Loucy (cell line): ENCODE results near the gene KRTAP1-3.
"Not testable (repeated sequence)": the region's sequence is repeated elsewhere in the genome, so short reads cannot be mapped to it uniquely, and the experiment has no call there.

Source experiments
- H2AFZ ChIP-seq: fragments of 200-600 bp; sonication (generic); 2 replicates; pipeline ENCODE4 v1.6.0; 2016; ENCODE audit warnings: antibody characterized with exemption, mild to moderate bottlenecking, low read length, moderate library complexity
- H3F3A ChIP-seq: fragments of 200-600 bp; 2 replicates; pipeline ENCODE4 v1.6.0; 2016; ENCODE audit warnings: antibody characterized with exemption, low read depth, mild to moderate bottlenecking
- H3K27me3 ChIP-seq: fragments of 200-600 bp; sonication (generic); 2 replicates; pipeline ENCODE4 v1.6.1; 2014; ENCODE audit warnings: low read length, mild to moderate bottlenecking; ENCODE audit not compliant: insufficient read depth, poor library complexity, severe bottlenecking
- H3K36me3 ChIP-seq: fragments of 200-600 bp; sonication (generic); 2 replicates; pipeline ENCODE4 v1.6.1; 2016; ENCODE audit warnings: low read length; ENCODE audit not compliant: insufficient read depth
- H3K4me1 ChIP-seq: fragments of 200-600 bp; sonication (generic); 2 replicates; pipeline ENCODE4 v1.5.1; 2014; ENCODE audit warnings: low read length, mild to moderate bottlenecking; ENCODE audit not compliant: insufficient read depth, poor library complexity, severe bottlenecking
- H3K4me2 ChIP-seq: fragments of 200-600 bp; sonication (generic); 2 replicates; pipeline ENCODE4 v1.6.0; 2014; ENCODE audit warnings: antibody characterized with exemption, low read length, low read depth, mild to moderate bottlenecking; ENCODE audit not compliant: poor library complexity, severe bottlenecking
- H3K4me3 ChIP-seq: fragments of 200-600 bp; sonication (generic); 2 replicates; pipeline ENCODE4 v1.5.1; 2014; ENCODE audit warnings: low read length, mild to moderate bottlenecking, mixed read lengths; ENCODE audit not compliant: poor library complexity, severe bottlenecking
- H3K79me2 ChIP-seq: fragments of 200-600 bp; sonication (generic); 2 replicates; pipeline ENCODE4 v1.6.1; 2014; ENCODE audit warnings: low read length; ENCODE audit not compliant: insufficient read depth
- H3K9ac ChIP-seq: fragments of 200-600 bp; sonication (generic); 2 replicates; pipeline ENCODE4 v1.6.0; 2014; ENCODE audit warnings: mild to moderate bottlenecking, low read depth, low read length, moderate library complexity; ENCODE audit not compliant: poor library complexity, severe bottlenecking
- H3K9me2 ChIP-seq: fragments of 200-600 bp; sonication (generic); replicated peaks from 2 replicates; pipeline ENCODE4 v1.6.1; 2016; ENCODE audit warnings: low read depth, low read length, mixed read lengths
- H3K9me3 ChIP-seq: fragments of 200-600 bp; sonication (generic); 2 replicates; pipeline ENCODE4 v1.6.1; 2014; ENCODE audit warnings: mild to moderate bottlenecking, antibody characterized with exemption, low read length, low read depth; ENCODE audit not compliant: insufficient read depth
- H4K20me1 ChIP-seq: fragments of 200-600 bp; sonication (generic); 2 replicates; pipeline ENCODE4 v1.6.0; 2014; ENCODE audit warnings: antibody characterized with exemption, low read length, mild to moderate bottlenecking; ENCODE audit not compliant: insufficient read depth, poor library complexity, severe bottlenecking
- CTCF ChIP-seq: fragments of 200-600 bp; sonication (generic); conservative IDR thresholded peaks from 2 replicates; pipeline ENCODE4 v1.5.1; 2014; ENCODE audit warnings: mild to moderate bottlenecking, antibody characterized with exemption, low read length
- EZH2phosphoT487 ChIP-seq: fragments of 200-600 bp; IDR thresholded peaks from 2 replicates; pipeline ENCODE4 v1.6.1; 2018; ENCODE audit warnings: antibody characterized with exemption, mild to moderate bottlenecking, moderate library complexity, borderline replicate concordance

Gene KRTAP1-3

GRCh38 chr17:41060052-41060604, 25.5 kb upstream of the KRTAP1-3 start, which contains the start of gene KRTAP2-3:
TSS of gene KRTAP2-3 (minus strand) at chr17:41060114. CDS start at chr17:41060050, 64 bp downstream.
- no peaks in the 10 kb centered on the region for H3K9me3 ChIP-seq
- H4K20me1 ChIP-seq: no peaks in the 10 kb centered on the region
- H3K9me2 ChIP-seq: no peaks in the 10 kb centered on the region
- no peak within 1 kb of the TSS for H3K4me3 ChIP-seq
- H3K27me3 ChIP-seq: no peaks in the 10 kb centered on the region
- H3F3A ChIP-seq: no peaks in the 10 kb centered on the region
- no peak within 1 kb of the TSS for H3K4me2 ChIP-seq
- H3K79me2 ChIP-seq: no peaks in the 10 kb centered on the region
- no peaks in the 10 kb centered on the region for H3K36me3 ChIP-seq
- no peaks in the 10 kb centered on the region for H3K4me1 ChIP-seq
- TF ChIP-seq CTCF: no peak
- TF ChIP-seq EZH2phosphoT487: no peak
- no peak within 1 kb of the TSS for H2AFZ ChIP-seq
- H3K9ac ChIP-seq: no peak within 1 kb of the TSS

GRCh38 chr17:41059276-41060051, 24.8 kb upstream of the KRTAP1-3 start:
- not testable (repeated sequence) for H3K9me3 ChIP-seq, H3K79me2 ChIP-seq, H4K20me1 ChIP-seq, H3K4me3 ChIP-seq, H3F3A ChIP-seq, H3K36me3 ChIP-seq, H3K4me2 ChIP-seq, H2AFZ ChIP-seq, H3K9ac ChIP-seq, H3K4me1 ChIP-seq, H3K27me3 ChIP-seq, H3K9me2 ChIP-seq

- Histone ChIP-seq H3K79me2 (no peaks in the 10 kb centered on the region), H3K9me3 (no peaks in the 10 kb centered on the region), H3K9me2 (no peaks in the 10 kb centered on the region), H3K4me1 (no peaks in the 10 kb centered on the region), H3K36me3 (no peaks in the 10 kb centered on the region), H3K4me3 (no peak overlapping the region), H3K4me2 (no peak overlapping the region), H3F3A (no peaks in the 10 kb centered on the region), H2AFZ (no peak overlapping the region), H3K9ac (no peak overlapping the region), H3K27me3 (no peaks in the 10 kb centered on the region), H4K20me1 (no peaks in the 10 kb centered on the region)
- no peak for TF ChIP-seq EZH2phosphoT487
- TF ChIP-seq CTCF: no peak
Observed at GRCh38 chr17:41058741-41059140, 24.1 kb upstream of the KRTAP1-3 start.
